Keratinocyte (primary cell): Measurements from ENCODE around the gene TRIM25. TPM values are rescaled to one million over a fixed set of nuclear protein-coding genes. Genes with fewer than 3 reads are reported as not detected.

Source experiments
- DNase-seq: peaks from one replicate; pipeline ENCODE4 v3.0.0-alpha.2; 2011; ENCODE audit warnings: low read depth, missing footprints, low spot score
- FAIRE-seq: peaks from 2 replicates; lab custom pipeline; 2011; peaks lifted over from hg19 to GRCh38; lab: Jason Lieb, UNC
- H2AFZ ChIP-seq: 2 replicates; pipeline ENCODE4 v1.6.0; 2012; ENCODE audit warnings: low read length, control low read depth, inconsistent platforms; ENCODE audit not compliant: control insufficient read depth
- H3K27ac ChIP-seq: 2 replicates; pipeline ENCODE4 v1.5.1; 2011; ENCODE audit warnings: low read length; ENCODE audit not compliant: control insufficient read depth, insufficient read depth
- H3K27me3 ChIP-seq: 3 replicates; pipeline ENCODE4 v1.6.0; 2011; ENCODE audit warnings: low read length; ENCODE audit not compliant: control insufficient read depth, insufficient read depth; ENCODE audit errors: extremely low read depth
- H3K36me3 ChIP-seq, 2 experiments: 2 replicates in 1 of 2; 3 replicates in 1 of 2; pipeline ENCODE4 v1.5.1; 2011; ENCODE audit warnings: low read length in 2 of 2, mild to moderate bottlenecking in 1 of 2; ENCODE audit not compliant: control insufficient read depth in 2 of 2, insufficient read depth in 2 of 2; ENCODE audit errors: extremely low read depth in 1 of 2
- H3K4me1 ChIP-seq: 3 replicates; pipeline ENCODE4 v1.5.1; 2011; ENCODE audit warnings: low read length; ENCODE audit not compliant: control insufficient read depth, insufficient read depth; ENCODE audit errors: extremely low read depth
- H3K4me2 ChIP-seq: 3 replicates; pipeline ENCODE4 v1.6.0; 2011; ENCODE audit warnings: low read depth, low read length; ENCODE audit not compliant: control insufficient read depth, insufficient read depth; ENCODE audit errors: extremely low read depth
- H3K4me3 ChIP-seq, 3 experiments: fragments of 200-600 bp in 1 of 3; sonication (generic) in 1 of 3; 2 replicates in 2 of 3; 3 replicates in 1 of 3; pipeline ENCODE4 v1.5.1; 2011 to 2016; ENCODE audit warnings: low read length in 3 of 3, mild to moderate bottlenecking in 3 of 3, control low read depth in 2 of 3, inconsistent platforms in 1 of 3, low read depth in 1 of 3, mixed read lengths in 1 of 3, mixed run types in 1 of 3, moderate library complexity in 1 of 3; ENCODE audit not compliant: control insufficient read depth in 2 of 3, insufficient read depth in 2 of 3; ENCODE audit errors: extremely low read depth in 1 of 3
- H3K79me2 ChIP-seq: 2 replicates; pipeline ENCODE4 v1.6.0; 2012; ENCODE audit warnings: low read length; ENCODE audit not compliant: control insufficient read depth, insufficient read depth
- H3K9ac ChIP-seq: 3 replicates; pipeline ENCODE4 v1.6.0; 2011; ENCODE audit warnings: low read length; ENCODE audit not compliant: control insufficient read depth, insufficient read depth; ENCODE audit errors: extremely low read depth
- H3K9me1 ChIP-seq: 3 replicates; pipeline ENCODE4 v1.6.0; 2011; ENCODE audit warnings: low read length; ENCODE audit not compliant: control insufficient read depth, insufficient read depth; ENCODE audit errors: extremely low read depth
- H3K9me3 ChIP-seq: 2 replicates; pipeline ENCODE4 v1.5.1; 2012; ENCODE audit warnings: low read depth, low read length; ENCODE audit not compliant: control insufficient read depth
- H4K20me1 ChIP-seq: 3 replicates; pipeline ENCODE4 v1.6.0; 2011; ENCODE audit warnings: low read length; ENCODE audit not compliant: control insufficient read depth, insufficient read depth; ENCODE audit errors: extremely low read depth
- CTCF ChIP-seq, 3 experiments: IDR thresholded peaks in 1 of 3; conservative IDR thresholded peaks in 1 of 3; optimal IDR thresholded peaks in 1 of 3; 2 replicates in 2 of 3; 3 replicates in 1 of 3; pipeline versions ENCODE3 to v1.5.1; 2011; ENCODE audit warnings: low read length in 3 of 3, mild to moderate bottlenecking in 3 of 3, moderate library complexity in 2 of 3, control low read depth in 1 of 3, inconsistent platforms in 1 of 3; ENCODE audit not compliant: insufficient read depth in 2 of 3; ENCODE audit errors: extremely low read depth in 1 of 3
- EZH2 ChIP-seq: IDR thresholded peaks from one replicate; pipeline ENCODE4 v1.6.1; 2012; ENCODE audit warnings: inconsistent platforms, mild to moderate bottlenecking, low read length, moderate library complexity
- dilution Hi-C: fragments of 300-500 bp; cut with MboI; formaldehyde crosslinking; loops from one replicate; pipeline ENCODE4 v1.7.0; 2020; ENCODE audit warnings: low sequenced_read_pairs; ENCODE audit not compliant: extremely low pct_ligation_motif_present
- polyA plus RNA-seq, 5 experiments: library from polyadenylated mRNA; depleted of rRNA in 3 of 5; stranded (reverse) in 3 of 5; stranded (forward) in 1 of 5; unstranded in 1 of 5; fragments of >200 nt; gene quantifications; 1 replicate in 1 of 5; 2 replicates in 3 of 5; 3 replicates in 1 of 5; pipeline versions ENCODE4 v1.2.1 to v1.2.3, GENCODE V29; 2011 to 2012; ENCODE audit warnings: missing spikeins in 2 of 5, low read depth in 1 of 5, low replicate concordance in 1 of 5

TRIM25 gene
- polyA plus RNA-seq, 1 donor (not counting 4 experiments of a cell fraction or from before 2014, with no cell fraction given): 60.3 TPM

- no peak overlapping the region for H3K9ac ChIP-seq
- no peaks in the 10 kb centered on the region for H3K27me3 ChIP-seq
- dilution Hi-C loops: no loop called here
- no peak overlapping the region for H3K4me2 ChIP-seq
- H3K4me1 ChIP-seq: no peaks in the 10 kb centered on the region
- H3K36me3 ChIP-seq: peaks cover 3 to 6% of the 10 kb centered on the region in 2 experiments
- H2AFZ ChIP-seq: no peak overlapping the region
- H3K9me1 ChIP-seq: no peaks in the 10 kb centered on the region
- no peak for TF ChIP-seq CTCF (optimal IDR thresholded peaks at IDR 0.05 in 1 of 3, IDR thresholded peaks at IDR 0.05 in 1 of 3, conservative IDR thresholded peaks at IDR 0.05 in 1 of 3; ENCODE audit: extremely low read depth in 1 of 3, insufficient read depth in 2 of 3, low read length in 3 of 3)
- no peak for TF ChIP-seq EZH2
- H4K20me1 ChIP-seq: no peaks in the 10 kb centered on the region
- H3K79me2 ChIP-seq: no peaks in the 10 kb centered on the region
- H3K4me3 ChIP-seq: no peak overlapping the region
- H3K27ac ChIP-seq: no peak overlapping the region
- no peak for DNase-seq
- no peak for FAIRE-seq
- H3K9me3 ChIP-seq: no peaks in the 10 kb centered on the region
These were observed 64.7 kb downstream of the TRIM25 start for GRCh38 chr17:56849131-56849530.

- no peak overlapping the region for H3K4me2 ChIP-seq
- H3K9me1 ChIP-seq: no peaks in the 10 kb centered on the region
- H3K27me3 ChIP-seq: no peaks in the 10 kb centered on the region
- H3K9me3 ChIP-seq: no peaks in the 10 kb centered on the region
- no peaks in the 10 kb centered on the region for H3K4me1 ChIP-seq
- no peak overlapping the region for H3K27ac ChIP-seq
- DNase-seq: no peak
- H3K79me2 ChIP-seq: no peaks in the 10 kb centered on the region
- H3K36me3 ChIP-seq: peaks cover 3 to 6% of the 10 kb centered on the region in 2 experiments
- FAIRE-seq: no peak
- H4K20me1 ChIP-seq: no peaks in the 10 kb centered on the region
- no peak for TF ChIP-seq CTCF (optimal IDR thresholded peaks at IDR 0.05 in 1 of 3, IDR thresholded peaks at IDR 0.05 in 1 of 3, conservative IDR thresholded peaks at IDR 0.05 in 1 of 3; ENCODE audit: extremely low read depth in 1 of 3, insufficient read depth in 2 of 3, low read length in 3 of 3)
- H3K9ac ChIP-seq: no peak overlapping the region
- H2AFZ ChIP-seq: no peak overlapping the region
- no peak overlapping the region for H3K4me3 ChIP-seq
- dilution Hi-C loops: no loop called here
These were observed 66.7 kb downstream of the TRIM25 start for GRCh38 chr17:56847106-56847505.
